Hippocampal formation (tissue), 2 donors: ENCODE data around the gene TUBA1A.
"Not testable (repeated sequence)": the region's sequence is repeated elsewhere in the genome, so short reads cannot be mapped to it uniquely, and the experiment has no call there.

Experiments used
- DNase-seq, 2 donors: peaks; one replicate each; lab custom pipeline; 2025; lab: John Stamatoyannopoulos, UW

TUBA1A gene

DNA sequence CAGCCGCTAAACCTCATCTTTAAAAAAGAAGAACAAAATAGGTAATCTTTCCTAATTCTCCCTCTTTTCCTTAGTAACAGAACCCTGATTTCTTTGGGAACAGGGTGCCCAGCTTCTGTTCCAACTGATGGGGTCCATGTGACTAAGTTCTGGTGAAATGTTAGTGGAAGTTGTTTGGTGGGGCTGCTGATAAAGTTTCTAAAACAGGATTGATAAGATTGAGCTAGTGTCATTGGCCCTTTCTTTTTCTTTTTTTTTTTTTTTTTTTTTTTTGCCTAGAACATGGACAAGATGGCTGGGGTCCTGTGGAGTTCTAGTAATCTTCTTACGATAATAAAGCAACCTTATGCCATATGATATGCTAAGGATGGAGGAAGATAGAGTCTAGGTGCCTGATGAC is 41.5 kb downstream of the TUBA1A start:
- no peak for DNase-seq

GRCh38 chr12:49146406-49146805 is 42.5 kb downstream of the TUBA1A start:
- no peak for DNase-seq

DNA sequence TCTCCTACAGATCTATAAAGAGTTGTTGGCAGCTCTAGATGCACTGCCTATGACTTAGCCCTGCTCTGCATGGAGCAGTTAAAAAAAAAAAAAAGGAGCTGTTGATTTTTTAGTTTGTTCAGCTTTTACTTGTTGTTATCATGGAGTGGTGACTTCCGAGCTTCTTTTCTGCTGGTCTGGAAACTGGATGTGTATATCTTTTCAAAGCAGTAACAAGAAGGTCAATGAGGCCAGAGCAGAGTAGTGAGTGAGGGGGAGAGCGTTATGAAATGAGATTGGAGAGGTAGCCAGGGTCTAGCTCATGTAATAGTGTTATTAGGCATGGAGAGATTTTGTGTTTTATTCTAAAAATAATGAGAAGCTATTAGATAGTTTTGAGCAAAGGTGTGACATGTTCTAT is 44.5 kb downstream of the TUBA1A start:
- no peak for DNase-seq

DNA sequence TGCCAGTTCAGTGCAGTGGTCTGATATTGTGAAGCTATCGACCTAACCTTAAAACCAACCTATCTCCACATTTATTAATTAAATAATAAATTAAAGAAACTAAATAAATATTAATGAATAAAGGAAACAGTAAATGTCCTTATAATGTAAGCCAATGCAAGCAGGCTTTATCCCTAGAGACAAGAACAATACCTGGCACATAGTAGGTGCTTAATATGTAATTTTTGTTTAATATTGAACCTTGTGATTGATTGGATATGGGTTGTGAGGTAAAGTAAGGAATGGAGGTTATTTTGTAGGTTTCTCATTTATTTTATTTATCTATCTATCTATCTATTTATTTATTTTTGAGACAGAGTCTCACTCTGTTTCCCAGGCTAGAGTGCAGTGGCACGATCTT is 49.9 kb downstream of the TUBA1A start:
- DNase-seq, result no peak

- no peak for DNase-seq
These were observed 50.3 kb downstream of the TUBA1A start for GRCh38 chr12:49138587-49138986.

DNA sequence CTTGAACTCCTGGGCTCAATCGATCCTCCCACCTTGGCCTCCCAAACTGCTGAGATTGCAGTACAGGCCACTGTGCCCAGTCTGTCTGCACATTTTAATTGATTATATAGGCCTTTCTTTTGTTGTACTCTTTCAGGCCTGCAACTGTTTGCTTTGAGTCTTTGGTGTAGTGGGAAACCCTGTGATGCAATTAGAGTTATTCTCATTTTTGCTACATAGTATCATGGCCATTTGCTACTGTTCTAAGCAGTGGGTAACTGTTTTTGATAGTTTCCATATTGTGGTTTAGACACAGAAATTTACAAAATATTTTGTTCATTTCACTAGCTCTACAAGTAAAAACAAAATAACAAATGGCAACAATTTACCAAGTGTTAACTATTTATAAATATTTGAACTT is 51.4 kb downstream of the TUBA1A start:
- no peak for DNase-seq

- not testable (repeated sequence) for DNase-seq
These were observed 51.9 kb downstream of the TUBA1A start for GRCh38 chr12:49136997-49137396.
